ENCODE measurements around the gene STRIP2.
"Not testable (repeated sequence)": the region's sequence is repeated elsewhere in the genome, so short reads cannot be mapped to it uniquely, and the experiment has no call there.

Gene STRIP2

GRCh38 chr7:129422727-129423126 lies 11.5 kb upstream of the STRIP2 start:
- no peak for DNase-seq

- DNase-seq, result peak; percentile 88
Observed at GRCh38 chr7:129423700-129424410, 10.4 kb upstream of the STRIP2 start.

GRCh38 chr7:129426482-129426881 lies 7.8 kb upstream of the STRIP2 start:
- no peak for DNase-seq

GRCh38 chr7:129427526-129428045 lies 6.6 kb upstream of the STRIP2 start:
- DNase-seq, result no peak

- no peak for DNase-seq
Observed at GRCh38 chr7:129431911-129432643, 2.2 kb upstream of the STRIP2 start.

GRCh38 chr7:129434675-129435318 lies 565 bp downstream of the STRIP2 start:
- peak; percentile 34 for DNase-seq

- DNase-seq, result peak; percentile 11
Observed at GRCh38 chr7:129435414-129435829, 1.2 kb downstream of the STRIP2 start.

- peak; percentile 38 for DNase-seq
Observed at GRCh38 chr7:129436335-129436923, 2.2 kb downstream of the STRIP2 start.

- DNase-seq, result no peak
Observed at GRCh38 chr7:129437190-129437589, 3.0 kb downstream of the STRIP2 start.

- no peak for DNase-seq
Observed at GRCh38 chr7:129438281-129438838, 4.1 kb downstream of the STRIP2 start.

GRCh38 chr7:129438839-129439651 lies 4.8 kb downstream of the STRIP2 start:
- peak; percentile 96 for DNase-seq

- no peak for DNase-seq
Observed at GRCh38 chr7:129439963-129440625, 5.9 kb downstream of the STRIP2 start.

- DNase-seq, result no peak
Observed at GRCh38 chr7:129443612-129444011, 9.4 kb downstream of the STRIP2 start.

- not testable (repeated sequence) for DNase-seq
Observed at GRCh38 chr7:129444776-129445175, 10.5 kb downstream of the STRIP2 start.

- not testable (repeated sequence) for DNase-seq
Observed at GRCh38 chr7:129446925-129447324, 12.7 kb downstream of the STRIP2 start.

- not testable (repeated sequence) for DNase-seq
Observed at GRCh38 chr7:129447445-129447844, 13.2 kb downstream of the STRIP2 start.

- DNase-seq, result not testable (repeated sequence)
Observed at GRCh38 chr7:129448608-129449007, 14.4 kb downstream of the STRIP2 start.

GRCh38 chr7:129450295-129450694 lies 16.1 kb downstream of the STRIP2 start:
- DNase-seq, result no peak

- no peak for DNase-seq
Observed at GRCh38 chr7:129452589-129453231, 18.5 kb downstream of the STRIP2 start.

GRCh38 chr7:129453510-129454248 lies 19.4 kb downstream of the STRIP2 start:
- DNase-seq, result no peak
